Sciatic nerve (tissue), 2 donors: ENCODE results near the gene UBE2G2. TPM values are rescaled to one million over a fixed set of nuclear protein-coding genes. Genes with fewer than 3 reads are reported as not detected.

Experiments used
- ATAC-seq: fragments of 200-7000 bp; cut with Tn5 transposase; one replicate; pipeline ENCODE4 v1.9.1; 2020; ENCODE audit warnings: mild to moderate bottlenecking, moderate library complexity
- DNase-seq: peaks from one replicate; pipeline ENCODE4 v3.0.0-alpha.2; 2020; ENCODE audit warnings: low spot score
- intact Hi-C: fragments of 100-400 bp; cut with DNase I; formaldehyde crosslinking; loops from one replicate; pipeline ENCODE4 v1.14.2; 2022
- total RNA-seq: library from RNA; stranded (reverse); fragmentation: NEBNext Ultra II Directional; extraction: Animal tissue kit (Norgen Biotek cat#: 25700); gene quantifications from one replicate; pipeline ENCODE4 v1.2.1, GENCODE V29; 2021
- donor health status: DM: no; HTN: no; CAD: no.
- donor health status: DM: no; HTN: no; CAD: no.

UBE2G2 gene
- total RNA-seq, 1 donor from 2014 or later, result 78.0 TPM

DNA sequence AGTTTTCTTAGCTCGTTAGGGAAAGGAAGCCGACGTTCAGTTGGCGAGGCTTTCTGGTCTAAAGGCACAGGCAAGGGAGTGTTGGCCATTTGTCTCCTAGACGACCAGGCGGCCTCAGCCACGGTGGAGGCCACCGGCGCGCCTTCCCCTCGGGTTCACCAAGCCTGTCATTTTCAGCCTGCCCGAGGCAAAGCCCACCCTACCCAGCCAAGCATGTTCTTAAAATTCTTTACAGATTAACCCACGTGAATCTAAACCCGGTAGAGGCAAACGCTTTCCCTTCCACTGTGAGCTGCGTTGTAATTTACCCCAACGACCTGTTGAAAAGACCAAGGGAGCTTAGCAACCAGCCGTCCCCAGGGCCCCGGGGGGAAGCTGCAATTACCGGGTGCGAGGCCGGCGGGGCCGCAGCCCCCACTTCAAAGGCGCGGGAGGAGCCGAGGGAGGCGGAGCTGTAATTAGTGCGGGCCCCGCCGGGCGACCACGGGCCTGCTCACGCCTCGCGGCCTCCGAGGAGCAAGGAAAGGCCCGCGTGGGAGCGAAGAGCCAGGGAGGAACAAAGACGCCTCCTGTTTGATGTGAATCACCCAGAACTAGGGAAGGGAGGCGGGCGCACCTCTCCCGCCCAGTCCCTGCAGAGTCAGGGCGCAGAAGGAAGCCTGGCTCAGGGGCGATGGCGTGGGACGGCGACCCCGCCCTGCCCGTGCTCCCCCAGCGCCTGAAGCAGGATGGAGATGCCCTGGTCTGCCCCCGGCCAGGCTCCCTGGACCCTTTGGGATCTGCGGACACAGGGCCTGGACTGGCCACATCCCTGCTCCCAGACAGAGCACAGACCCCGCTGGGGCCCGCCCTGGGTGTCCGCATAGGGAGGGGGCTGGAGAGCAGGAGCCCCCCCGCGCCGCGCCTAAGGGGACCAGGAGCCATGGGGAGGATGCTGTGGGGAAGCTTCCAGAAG, 78.2 kb downstream of the UBE2G2 start:
- intact Hi-C loops, result no loop called here
- ATAC-seq (no peak), DNase-seq (peak; percentile 38)

DNA sequence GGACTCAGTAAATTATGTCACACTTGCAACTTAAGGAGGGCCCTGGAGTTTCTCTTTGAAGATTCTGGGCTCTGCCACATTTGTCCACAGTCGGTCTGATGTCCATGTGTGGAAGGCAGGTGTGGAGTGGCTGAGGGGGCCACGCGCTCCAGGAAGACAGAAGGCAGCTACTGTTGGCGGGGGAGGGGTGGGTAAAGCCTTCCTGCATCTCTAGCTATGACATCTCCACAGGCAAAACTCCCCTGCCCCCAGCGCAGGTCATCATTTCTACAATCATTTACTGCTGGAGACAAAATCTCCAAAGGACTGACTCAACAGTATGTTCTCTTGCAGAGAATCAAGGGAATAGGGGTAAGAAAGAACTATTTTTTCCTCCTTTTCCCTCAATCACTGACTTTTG, 78.9 kb downstream of the UBE2G2 start:
- intact Hi-C loops, result no loop called here
- ATAC-seq, result no peak
- peak; percentile 10 for DNase-seq

GRCh38 chr21:44720170-44720569, 81.5 kb downstream of the UBE2G2 start:
- no peak for DNase-seq
- no peak for ATAC-seq
- intact Hi-C loops, result no loop called here

Other genes starting within 250 kb of the UBE2G2 start
- not detected for gene KRTAP10-3, start 243.0 kb downstream of the UBE2G2 start, total RNA-seq
- not detected for gene KRTAP10-4, start 228.1 kb downstream of the UBE2G2 start, total RNA-seq
- gene KRTAP10-5, start 221.2 kb downstream of the UBE2G2 start, total RNA-seq, result not detected
- gene KRTAP10-6, start 209.3 kb downstream of the UBE2G2 start, total RNA-seq, result not detected
- not detected for gene KRTAP10-7, start 201.2 kb downstream of the UBE2G2 start, total RNA-seq
- gene KRTAP10-8, start 189.7 kb downstream of the UBE2G2 start, total RNA-seq, result not detected
- gene KRTAP10-9, start 174.7 kb downstream of the UBE2G2 start, total RNA-seq, result not detected
- gene KRTAP10-10, start 164.5 kb downstream of the UBE2G2 start, total RNA-seq, result not detected
- gene KRTAP10-11, start 155.4 kb downstream of the UBE2G2 start, total RNA-seq, result not detected
- not detected for gene KRTAP12-4, start 147.2 kb downstream of the UBE2G2 start, total RNA-seq
- not detected for gene KRTAP12-3, start 143.9 kb downstream of the UBE2G2 start, total RNA-seq
- gene KRTAP12-2, start 134.9 kb downstream of the UBE2G2 start, total RNA-seq, result not detected
- not detected for gene KRTAP12-1, start 119.7 kb downstream of the UBE2G2 start, total RNA-seq
- not detected for gene KRTAP10-12, start 104.6 kb downstream of the UBE2G2 start, total RNA-seq
- gene TSPEAR, start 90.2 kb downstream of the UBE2G2 start, total RNA-seq, result not detected
- 65.5 TPM for gene SUMO3, start 16.2 kb upstream of the UBE2G2 start, total RNA-seq
- 192 TPM for gene PTTG1IP, start 71.9 kb upstream of the UBE2G2 start, total RNA-seq
- gene ITGB2, start 119.1 kb upstream of the UBE2G2 start, total RNA-seq, result 56.7 TPM
- gene SLX9, start 138.2 kb upstream of the UBE2G2 start, total RNA-seq, result 17.1 TPM